ENCODE results near the gene KMT5C. TPM values are rescaled to one million over a fixed set of nuclear protein-coding genes. Genes with fewer than 3 reads are reported as not detected.

The KMT5C gene
- total RNA-seq, 2 experiments from 2014 or later: 32.6 to 33.1 TPM

DNA sequence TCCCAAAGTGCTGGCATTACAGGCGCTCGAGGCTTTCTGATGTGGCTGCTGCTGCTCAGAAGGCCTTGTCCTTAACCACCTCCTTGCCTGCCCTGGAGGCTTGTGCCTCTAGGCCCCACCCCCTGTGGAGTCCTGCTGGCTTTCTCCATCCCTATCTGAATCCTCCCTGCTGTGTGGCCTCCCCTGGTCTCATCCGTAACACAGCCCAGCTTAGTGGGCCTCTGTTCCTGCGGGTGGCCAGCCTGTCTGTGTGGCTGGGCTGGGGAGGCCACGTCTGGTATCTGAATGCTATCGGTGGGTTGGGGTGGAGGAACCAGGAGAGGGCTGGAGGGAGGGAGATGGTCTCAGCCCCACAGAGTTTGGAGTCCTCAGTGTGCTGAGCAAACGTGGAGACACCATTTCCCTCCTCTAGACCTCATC, 50.8 kb downstream of the KMT5C start:
- no peaks in the 10 kb centered on the region for H3K9me3 Mint-ChIP-seq
- H3K4me1 Mint-ChIP-seq (ENCODE audit: low read depth): peaks cover 36% of the 10 kb centered on the region
- peak overlapping the region; percentile 46 for H3K27ac Mint-ChIP-seq
- TF ChIP-seq, protein P1, sequence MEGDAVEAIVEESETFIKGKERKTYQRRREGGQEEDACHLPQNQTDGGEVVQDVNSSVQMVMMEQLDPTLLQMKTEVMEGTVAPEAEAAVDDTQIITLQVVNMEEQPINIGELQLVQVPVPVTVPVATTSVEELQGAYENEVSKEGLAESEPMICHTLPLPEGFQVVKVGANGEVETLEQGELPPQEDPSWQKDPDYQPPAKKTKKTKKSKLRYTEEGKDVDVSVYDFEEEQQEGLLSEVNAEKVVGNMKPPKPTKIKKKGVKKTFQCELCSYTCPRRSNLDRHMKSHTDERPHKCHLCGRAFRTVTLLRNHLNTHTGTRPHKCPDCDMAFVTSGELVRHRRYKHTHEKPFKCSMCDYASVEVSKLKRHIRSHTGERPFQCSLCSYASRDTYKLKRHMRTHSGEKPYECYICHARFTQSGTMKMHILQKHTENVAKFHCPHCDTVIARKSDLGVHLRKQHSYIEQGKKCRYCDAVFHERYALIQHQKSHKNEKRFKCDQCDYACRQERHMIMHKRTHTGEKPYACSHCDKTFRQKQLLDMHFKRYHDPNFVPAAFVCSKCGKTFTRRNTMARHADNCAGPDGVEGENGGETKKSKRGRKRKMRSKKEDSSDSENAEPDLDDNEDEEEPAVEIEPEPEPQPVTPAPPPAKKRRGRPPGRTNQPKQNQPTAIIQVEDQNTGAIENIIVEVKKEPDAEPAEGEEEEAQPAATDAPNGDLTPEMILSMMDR (IDR thresholded peaks at IDR 0.05): no peak
- no peak overlapping the region for H3K4me3 Mint-ChIP-seq
- peaks cover 48% of the 10 kb centered on the region for H3K36me3 Mint-ChIP-seq (ENCODE audit: low read depth)
- DNase-seq: no peak
- H3K27me3 Mint-ChIP-seq: no peaks in the 10 kb centered on the region
- intact Hi-C loops (cut with micrococcal nuclease): no loop called here
- ATAC-seq: no peak
- ChIA-PET POLR2A (interaction anchor here (0.7 to 10.2 kb wide), 9 partner anchors 9 to 232 kb away, joined by 3 to 217 read pairs (median 4); partner anchors contain the start of gene UBE2S), CTCF (interaction anchor here (1.2 kb wide), 1 partner anchor 113 kb away, joined by 3 read pairs; no protein-coding TSS in a partner anchor)

DNA sequence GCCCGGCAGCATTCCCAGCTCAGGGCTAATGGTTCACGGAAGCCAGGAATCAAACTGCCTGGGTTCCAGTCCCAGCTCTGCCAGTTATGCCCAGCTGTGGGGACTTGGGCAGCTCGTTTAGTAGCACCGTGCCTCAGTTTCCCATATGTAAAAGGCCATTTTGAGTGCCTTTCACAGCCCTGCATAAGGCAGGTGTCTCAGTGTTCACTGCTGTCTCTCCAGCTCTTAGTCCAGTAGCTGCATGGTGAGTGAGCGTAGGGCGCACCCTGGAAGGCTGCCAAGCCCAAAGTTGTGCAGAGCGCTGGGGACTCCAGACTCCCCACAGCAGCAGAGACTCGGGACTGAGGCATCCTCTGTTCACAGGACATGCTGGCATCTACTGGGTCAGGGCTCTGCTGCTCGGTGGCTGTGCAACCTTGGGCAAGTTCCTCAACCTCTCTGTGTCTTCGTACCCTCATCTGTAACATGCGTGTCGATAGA, 51.6 kb downstream of the KMT5C start:
- Mint-ChIP-seq H3K9me3 (no peaks in the 10 kb centered on the region), H3K27ac (no peak overlapping the region), H3K27me3 (no peaks in the 10 kb centered on the region), H3K4me3 (no peak overlapping the region), H3K4me1 (ENCODE audit: low read depth) (peaks cover 34% of the 10 kb centered on the region), H3K36me3 (ENCODE audit: low read depth) (peaks cover 41% of the 10 kb centered on the region)
- TF ChIP-seq, protein P1 (IDR thresholded peaks at IDR 0.05): no peak
- POLR2A ChIA-PET: interaction anchor here (1.2 to 10.2 kb wide), 5 partner anchors 8 to 213 kb away, joined by 3 to 217 read pairs (median 4); partner anchors contain the start of gene UBE2S
- intact Hi-C loops (cut with micrococcal nuclease): no loop called here
- CTCF ChIA-PET: interaction anchor here (1.2 kb wide), 1 partner anchor 113 kb away, joined by 3 read pairs; no protein-coding TSS in a partner anchor
- DNase-seq (no peak), ATAC-seq (no peak)

DNA sequence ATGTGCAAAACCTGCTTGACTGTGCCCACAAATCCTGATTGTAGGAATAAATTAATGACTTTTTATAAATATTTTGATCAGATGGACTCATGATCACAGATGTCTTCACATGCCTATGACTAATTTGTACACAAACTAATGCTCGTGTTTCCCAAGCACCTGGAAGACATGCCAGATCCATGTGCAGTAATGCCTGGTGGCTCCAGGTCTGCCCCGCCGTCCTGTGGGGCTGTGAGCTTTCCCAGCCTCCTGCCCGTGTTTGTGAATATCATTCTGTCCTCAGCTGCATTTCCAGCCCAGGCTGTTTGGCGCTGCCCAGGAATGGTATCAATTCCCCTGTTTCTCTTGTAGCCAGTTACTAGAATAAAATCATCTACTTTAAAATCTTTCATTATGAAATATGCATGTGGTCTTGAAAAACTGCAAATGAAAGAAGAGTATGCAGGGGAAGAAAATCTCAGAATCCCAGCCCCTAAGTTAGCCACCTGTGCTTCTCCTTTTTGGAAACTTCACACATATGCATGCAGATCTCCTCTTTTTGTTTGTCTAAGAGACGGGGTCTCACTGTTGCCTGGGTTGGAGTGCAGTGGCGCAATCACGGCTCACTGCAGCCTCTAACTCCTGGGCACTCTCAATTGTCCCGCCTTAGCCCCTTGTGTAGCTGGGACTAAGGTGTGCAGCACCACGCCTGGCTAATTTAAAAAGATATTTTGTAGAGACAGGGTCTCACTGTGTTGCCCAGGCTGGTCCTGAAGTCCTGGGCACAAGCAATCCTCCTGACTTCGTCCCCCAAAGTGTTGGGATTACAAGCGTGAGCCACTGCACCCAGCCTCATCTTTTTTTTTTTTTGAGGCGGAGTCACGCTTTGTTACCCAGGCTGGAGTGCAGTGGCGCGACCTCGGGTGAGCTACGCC, 52.3 kb downstream of the KMT5C start:
- Mint-ChIP-seq H3K36me3 (ENCODE audit: low read depth) (peaks cover 34% of the 10 kb centered on the region), H3K27ac (no peak overlapping the region), H3K4me1 (ENCODE audit: low read depth) (peaks cover 32% of the 10 kb centered on the region), H3K4me3 (no peak overlapping the region), H3K27me3 (no peaks in the 10 kb centered on the region), H3K9me3 (no peaks in the 10 kb centered on the region)
- DNase-seq (no peak), ATAC-seq (no peak)
- ChIA-PET CTCF (interaction anchor here (1.2 kb wide), 1 partner anchor 114 kb away, joined by 3 read pairs; no protein-coding TSS in a partner anchor), POLR2A (interaction anchor here (1.2 to 10.2 kb wide), 6 partner anchors 8 to 213 kb away, joined by 3 to 217 read pairs (median 5); partner anchors contain the start of genes TMEM238 and UBE2S)
- intact Hi-C loops (cut with micrococcal nuclease): no loop called here
- TF ChIP-seq, protein P1 (IDR thresholded peaks at IDR 0.05): no peak

DNA sequence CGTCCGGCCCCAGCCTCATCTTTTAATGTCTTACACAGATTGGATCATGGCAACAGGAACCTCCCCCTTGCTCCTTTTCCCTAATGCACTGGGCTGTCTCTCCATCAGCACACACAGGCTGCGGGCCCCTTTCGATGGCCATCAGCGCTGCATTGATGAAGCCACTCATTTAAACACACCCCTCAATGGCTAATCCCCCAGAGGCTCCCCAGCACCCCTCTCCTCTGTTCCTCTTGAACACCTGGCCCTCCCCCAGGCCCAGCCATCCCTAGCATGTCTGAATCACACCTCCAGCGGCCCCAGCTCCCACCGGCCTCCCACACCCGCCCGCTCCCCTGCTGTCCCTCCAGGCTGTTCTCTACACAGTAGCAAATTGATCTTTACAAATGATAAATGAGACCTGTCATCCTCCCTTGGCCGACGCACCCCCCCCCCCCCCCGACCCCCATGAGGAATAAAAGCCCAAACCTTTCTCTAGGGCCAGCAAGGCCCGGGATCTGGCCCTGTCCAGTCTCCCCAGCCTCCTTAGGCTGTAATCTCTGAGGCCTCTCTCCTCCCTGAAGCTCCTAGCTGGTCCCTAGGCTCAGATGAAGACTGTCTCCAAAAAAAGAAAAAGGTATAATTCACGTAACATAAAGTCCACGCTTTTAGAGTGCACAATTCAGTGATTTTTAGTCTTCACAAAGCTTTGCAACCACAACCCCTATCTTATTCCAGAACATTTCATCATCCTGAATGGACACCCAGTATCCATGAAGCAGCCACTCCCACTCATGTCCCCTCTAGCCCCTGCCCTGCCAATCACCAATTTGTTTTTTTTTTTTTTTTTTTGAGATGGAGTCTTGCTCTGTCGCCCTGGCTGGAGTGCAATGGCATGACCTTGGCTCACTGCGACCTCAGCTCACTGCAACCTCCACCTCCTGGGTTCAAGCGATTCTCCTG, 53.4 kb downstream of the KMT5C start:
- Mint-ChIP-seq H3K27me3 (no peaks in the 10 kb centered on the region), H3K27ac (no peak overlapping the region), H3K4me3 (no peak overlapping the region), H3K9me3 (no peaks in the 10 kb centered on the region), H3K4me1 (ENCODE audit: low read depth) (peaks cover 28% of the 10 kb centered on the region), H3K36me3 (ENCODE audit: low read depth) (peaks cover 23% of the 10 kb centered on the region)
- POLR2A ChIA-PET: interaction anchor here (0.6 to 3.2 kb wide), 8 partner anchors 7 to 17 kb away, joined by 3 to 32 read pairs (median 5); partner anchors contain the start of genes RPL28, TMEM238 and UBE2S
- TF ChIP-seq, protein P1 (IDR thresholded peaks at IDR 0.05): no peak
- DNase-seq (no peak), ATAC-seq (no peak)
- CTCF ChIA-PET: interaction anchor here (1.0 to 1.2 kb wide), 2 partner anchors 9 to 10 kb away, joined by 3 to 5 read pairs; partner anchors contain the start of gene TMEM238
- intact Hi-C loops (cut with micrococcal nuclease): no loop called here

Other genes starting within 250 kb of the KMT5C start
- 10 to 100 TPM; 55.4 to 55.8 TPM for gene PPP1R12C, start 222.2 kb upstream of the KMT5C start, total RNA-seq
- not detected for gene TNNT1, start 190.7 kb upstream of the KMT5C start, total RNA-seq
- not detected for gene TNNI3, start 182.1 kb upstream of the KMT5C start, total RNA-seq
- not detected for gene DNAAF3, start 173.3 kb upstream of the KMT5C start, total RNA-seq
- gene SYT5, start 159.6 kb upstream of the KMT5C start, total RNA-seq: not detected
- gene PTPRH, start 130.4 kb upstream of the KMT5C start, total RNA-seq: not detected
- gene TMEM86B, start 111.1 kb upstream of the KMT5C start, total RNA-seq: 1 to 10 TPM; 5.8 to 6.2 TPM
- 100 to 1,000 TPM; 197 to 207 TPM for gene PPP6R1, start 80.9 kb upstream of the KMT5C start, total RNA-seq
- gene HSPBP1, start 59.8 kb upstream of the KMT5C start, total RNA-seq: 10 to 100 TPM; 46.4 to 47.1 TPM
- 1 to 10 TPM; 5.1 to 5.8 TPM for gene BRSK1, start 55.9 kb upstream of the KMT5C start, total RNA-seq
- not detected for gene TMEM150B, start 14.5 kb upstream of the KMT5C start, total RNA-seq
- gene COX6B2, start 14.8 kb downstream of the KMT5C start, total RNA-seq: not detected
- gene GARIN5B, start 23.4 kb downstream of the KMT5C start, total RNA-seq: not detected
- gene IL11, start 30.6 kb downstream of the KMT5C start, total RNA-seq: under 1 TPM in 1 of 2 experiments, not detected in 1; 0.18 TPM
- gene TMEM190, start 37.0 kb downstream of the KMT5C start, total RNA-seq: not detected
- 10 to 100 TPM in 1 of 2 experiments, 1 to 10 TPM in 1; 9.4 to 10.6 TPM for gene TMEM238, start 44.4 kb downstream of the KMT5C start, total RNA-seq
- 1,000 to 10,000 TPM; 3,001 to 3,058 TPM for gene RPL28, start 46.1 kb downstream of the KMT5C start, total RNA-seq
- gene UBE2S, start 67.9 kb downstream of the KMT5C start, total RNA-seq: 100 to 1,000 TPM; 229 to 241 TPM
- gene SHISA7, start 103.4 kb downstream of the KMT5C start, total RNA-seq: not detected
- 10 to 100 TPM; 29.0 to 29.3 TPM for gene ISOC2, start 121.8 kb downstream of the KMT5C start, total RNA-seq
- not detected for gene C19orf85, start 124.9 kb downstream of the KMT5C start, total RNA-seq
- gene ZNF628, start 136.7 kb downstream of the KMT5C start, total RNA-seq: 1 to 10 TPM; 8.4 to 8.6 TPM
- 10 to 100 TPM; 18.9 to 19.9 TPM for gene NAT14, start 145.3 kb downstream of the KMT5C start, total RNA-seq
- gene SSC5D, start 148.6 kb downstream of the KMT5C start, total RNA-seq: under 1 TPM; 0.67 to 0.70 TPM
- gene SBK2, start 197.3 kb downstream of the KMT5C start, total RNA-seq: not detected
- not detected for gene SBK3, start 205.7 kb downstream of the KMT5C start, total RNA-seq
- gene ZNF579, start 241.0 kb downstream of the KMT5C start, total RNA-seq: 1 to 10 TPM; 7.2 TPM